Right lobe of liver (tissue), 4 donors: Measurements from ENCODE around the gene E2F1.

Experiments used
- CTCF ChIP-seq, 4 donors: fragments of 200-600 bp in 3 of 4; fragments of 450-650 bp in 1 of 4; IDR thresholded peaks; one replicate each; pipeline versions ENCODE4 v1.5.1 to v1.8.0; 2016 to 2022; ENCODE audit warnings: antibody characterized with exemption in 4 of 4, mild to moderate bottlenecking in 2 of 4
- POLR2A ChIP-seq: fragments of 450-650 bp; IDR thresholded peaks from one replicate; pipeline ENCODE4 v1.6.1; 2017; ENCODE audit warnings: antibody characterized with exemption, mild to moderate bottlenecking
- donor health status: DM: no; HTN: no; CAD: no.
- donor health status: DM: no; HTN: no; CAD: no.
- donor health status: DM: no; HTN: yes; CAD: no.

GRCh38 chr20:33697129-33697528, 10.9 kb upstream of the E2F1 start:
- TF ChIP-seq CTCF (IDR thresholded peaks at IDR 0.05) = no peak
- TF ChIP-seq POLR2A = no peak
